Neural cell (in vitro differentiated cells): ENCODE results near the gene CCDC102A.

Experiments
- CTCF ChIP-seq: fragments of 450-650 bp; IDR thresholded peaks from 2 replicates; pipeline ENCODE4 v1.5.1; 2014; ENCODE audit warnings: antibody characterized with exemption, mild to moderate bottlenecking, moderate library complexity; ENCODE audit not compliant: poor library complexity, severe bottlenecking
- TAF1 ChIP-seq: IDR thresholded peaks from 2 replicates; pipeline ENCODE4 v1.6.1; 2012; ENCODE audit warnings: low read depth

GRCh38 chr16:57577691-57578224 is 41.4 kb upstream of the CCDC102A start:
- TF ChIP-seq CTCF (no peak), TAF1 (no peak)
